GM12892 (cell line): ENCODE data around the gene CDK2.

Experiments used
- POLR2A ChIP-seq: IDR thresholded peaks from 2 replicates; pipeline ENCODE4 v1.6.1; 2011; ENCODE audit warnings: low read depth, low read length, control low read depth
- POLR2AphosphoS5 ChIP-seq: IDR thresholded peaks from 2 replicates; pipeline ENCODE4 v1.6.1; 2011; ENCODE audit warnings: low read depth, low read length, control low read depth
- TAF1 ChIP-seq: IDR thresholded peaks from 2 replicates; pipeline ENCODE4 v1.6.1; 2011; ENCODE audit warnings: low read depth, mild to moderate bottlenecking, control low read depth, low read length, borderline replicate concordance

DNA sequence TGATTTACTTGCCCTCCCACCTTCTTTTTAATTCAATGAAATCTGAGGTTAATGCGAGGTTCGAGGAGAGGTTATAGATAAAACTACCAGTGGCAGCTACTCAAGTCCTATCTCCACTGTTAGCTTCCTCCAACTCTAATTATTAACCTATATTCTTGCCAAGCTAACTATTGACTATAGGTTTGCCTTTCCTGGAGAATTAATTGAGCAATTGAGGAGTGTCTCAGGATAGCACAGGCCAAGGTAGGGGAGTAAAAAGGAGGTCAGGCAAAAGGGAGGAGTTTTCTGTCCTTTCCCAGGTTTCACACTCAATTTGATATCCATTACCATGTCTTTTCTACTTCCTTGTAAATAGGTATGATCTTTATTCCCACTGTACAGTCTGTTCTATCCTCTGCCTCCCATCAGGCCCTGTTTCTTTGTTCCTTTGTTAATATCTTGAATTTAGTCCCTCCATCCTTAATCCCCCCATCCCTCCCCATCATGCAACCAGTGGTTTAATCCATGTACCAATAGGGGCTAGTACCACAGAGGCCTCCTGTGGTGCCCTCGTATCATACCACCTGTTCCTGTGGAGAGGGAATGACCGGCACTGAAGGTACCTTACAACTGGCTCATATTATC is 26.7 kb downstream of the CDK2 start:
- TF ChIP-seq POLR2AphosphoS5 (no peak), POLR2A (no peak), TAF1 (no peak)
